Muscle layer of colon (tissue), 2 donors: ENCODE measurements around the gene MYPN.
"Not testable (repeated sequence)": the region's sequence is repeated elsewhere in the genome, so short reads cannot be mapped to it uniquely, and the experiment has no call there.

ENCODE experiments used
- H3K27ac ChIP-seq: one replicate; pipeline ENCODE4 v1.7.0; 2013; ENCODE audit warnings: low read depth, mild to moderate bottlenecking, low read length, moderate library complexity
- H3K27me3 ChIP-seq, 2 donors: one replicate each; pipeline ENCODE4 v1.7.0; 2013; ENCODE audit warnings: low read length in 2 of 2, mild to moderate bottlenecking in 2 of 2; ENCODE audit not compliant: insufficient read depth in 2 of 2, control insufficient read depth in 1 of 2
- H3K36me3 ChIP-seq: one replicate; pipeline ENCODE4 v1.7.0; 2013; ENCODE audit warnings: mild to moderate bottlenecking, low read length; ENCODE audit not compliant: insufficient read depth
- H3K4me1 ChIP-seq: one replicate; pipeline ENCODE4 v1.7.0; 2013; ENCODE audit warnings: mild to moderate bottlenecking, low read length; ENCODE audit not compliant: insufficient read depth
- H3K4me3 ChIP-seq, 2 donors: one replicate each; pipeline ENCODE4 v1.7.0; 2013; ENCODE audit warnings: low read length in 2 of 2, low read depth in 1 of 2, mild to moderate bottlenecking in 1 of 2, moderate library complexity in 1 of 2
- H3K9ac ChIP-seq: one replicate; pipeline ENCODE4 v1.7.0; 2013; ENCODE audit warnings: low read length
- H3K9me3 ChIP-seq: one replicate; pipeline ENCODE4 v1.7.0; 2013; ENCODE audit warnings: mild to moderate bottlenecking, low read length
- donor health status: abdominal sarcoma.
- donor health status: Adenocarcinoma of cecum.

The MYPN gene

GRCh38 chr10:68176797-68177196, 67.5 kb downstream of the MYPN start:
- Histone ChIP-seq H3K27me3 (no peaks in the 10 kb centered on the region), H3K9me3 (no peaks in the 10 kb centered on the region), H3K36me3 (no peaks in the 10 kb centered on the region), H3K4me1 (no peaks in the 10 kb centered on the region), H3K9ac (no peak overlapping the region), H3K27ac (no peak overlapping the region), H3K4me3 (no peak overlapping the region)

- Histone ChIP-seq H3K4me3 (no peak overlapping the region), H3K27ac (no peak overlapping the region), H3K4me1 (no peaks in the 10 kb centered on the region), H3K9ac (no peak overlapping the region), H3K9me3 (no peaks in the 10 kb centered on the region), H3K36me3 (no peaks in the 10 kb centered on the region), H3K27me3 (no peaks in the 10 kb centered on the region)
Observed at GRCh38 chr10:68178592-68178991, 69.3 kb downstream of the MYPN start.

DNA sequence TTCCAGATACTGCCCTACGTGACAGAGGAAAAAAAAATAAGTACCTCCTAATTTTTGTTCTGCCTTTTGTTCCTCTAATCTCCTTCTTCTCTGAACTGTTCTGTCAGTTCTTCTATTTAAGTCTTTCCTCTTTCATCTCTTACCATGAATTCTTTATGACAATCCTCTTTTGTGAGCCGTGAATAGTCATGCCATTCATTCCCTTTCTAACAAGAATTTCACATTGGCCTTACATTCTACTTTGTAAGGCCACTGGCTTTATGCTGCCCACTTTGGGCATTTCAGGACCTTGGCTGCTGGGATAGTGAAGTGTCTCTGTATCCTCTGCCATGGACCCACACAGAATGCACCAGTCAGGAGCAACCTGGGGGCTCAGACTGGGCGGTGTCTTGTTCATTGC, 69.7 kb downstream of the MYPN start:
- H3K9ac ChIP-seq = no peak overlapping the region
- no peak overlapping the region for H3K27ac ChIP-seq
- no peaks in the 10 kb centered on the region for H3K9me3 ChIP-seq
- no peaks in the 10 kb centered on the region for H3K27me3 ChIP-seq
- H3K4me3 ChIP-seq = no peak overlapping the region
- no peaks in the 10 kb centered on the region for H3K4me1 ChIP-seq
- H3K36me3 ChIP-seq = no peaks in the 10 kb centered on the region

- Histone ChIP-seq H3K4me1 (no peaks in the 10 kb centered on the region), H3K9ac (no peak overlapping the region), H3K4me3 (no peak overlapping the region), H3K27me3 (no peaks in the 10 kb centered on the region), H3K36me3 (no peaks in the 10 kb centered on the region), H3K27ac (no peak overlapping the region), H3K9me3 (no peaks in the 10 kb centered on the region)
Observed at GRCh38 chr10:68180490-68180889, 71.2 kb downstream of the MYPN start.

- Histone ChIP-seq H3K9ac (no peak overlapping the region), H3K27me3 (no peaks in the 10 kb centered on the region), H3K4me1 (no peaks in the 10 kb centered on the region), H3K4me3 (no peak overlapping the region), H3K27ac (no peak overlapping the region), H3K9me3 (no peaks in the 10 kb centered on the region), H3K36me3 (no peaks in the 10 kb centered on the region)
Observed at GRCh38 chr10:68184546-68184945, 75.3 kb downstream of the MYPN start.

GRCh38 chr10:68185085-68185484, 75.8 kb downstream of the MYPN start:
- Histone ChIP-seq H3K36me3 (no peaks in the 10 kb centered on the region), H3K9me3 (no peaks in the 10 kb centered on the region), H3K4me1 (no peaks in the 10 kb centered on the region), H3K27me3 (no peaks in the 10 kb centered on the region), H3K4me3 (no peak overlapping the region), H3K9ac (no peak overlapping the region), H3K27ac (no peak overlapping the region)

DNA sequence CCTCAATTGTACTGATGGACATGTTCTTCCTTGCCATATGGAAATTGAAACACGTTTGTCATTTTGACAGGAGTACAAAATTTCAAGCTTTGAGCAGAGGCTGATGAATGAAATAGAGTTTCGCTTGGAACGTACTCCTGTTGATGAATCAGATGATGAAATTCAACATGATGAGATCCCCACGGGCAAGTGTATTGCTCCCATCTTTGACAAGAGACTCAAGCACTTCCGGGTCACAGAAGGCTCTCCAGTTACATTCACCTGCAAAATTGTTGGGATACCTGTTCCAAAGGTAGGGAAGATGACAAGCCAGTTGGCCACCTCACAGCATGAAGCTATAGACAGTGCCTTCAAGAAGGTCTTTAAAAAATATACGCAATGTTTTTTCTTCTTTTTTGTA, 79.5 kb downstream of the MYPN start:
- no peaks in the 10 kb centered on the region for H3K27me3 ChIP-seq
- no peaks in the 10 kb centered on the region for H3K4me1 ChIP-seq
- H3K4me3 ChIP-seq = no peak overlapping the region
- no peak overlapping the region for H3K9ac ChIP-seq
- no peak overlapping the region for H3K27ac ChIP-seq
- no peaks in the 10 kb centered on the region for H3K36me3 ChIP-seq
- H3K9me3 ChIP-seq = no peaks in the 10 kb centered on the region

DNA sequence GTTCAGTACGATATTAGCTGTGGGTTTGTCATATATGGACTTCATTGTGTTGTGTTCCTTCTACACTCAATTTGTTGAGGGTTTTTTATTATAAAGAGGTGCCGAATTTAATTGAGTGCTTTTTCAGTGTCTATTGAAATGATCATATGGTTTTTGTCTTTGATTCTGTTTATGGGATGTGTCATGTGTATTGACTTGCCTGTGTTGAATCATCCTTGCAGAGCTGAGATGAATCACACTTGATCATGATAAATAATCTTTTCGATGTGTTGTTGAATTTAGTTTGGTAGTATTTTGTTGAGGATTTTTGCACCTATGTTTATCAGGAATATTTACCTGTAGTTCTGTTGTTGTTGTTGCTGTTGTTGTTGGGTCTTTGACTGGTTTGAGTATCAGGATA, 82.8 kb downstream of the MYPN start:
- no peak overlapping the region for H3K4me3 ChIP-seq
- no peak overlapping the region for H3K9ac ChIP-seq
- H3K9me3 ChIP-seq = no peaks in the 10 kb centered on the region
- H3K36me3 ChIP-seq = no peaks in the 10 kb centered on the region
- no peak overlapping the region for H3K27ac ChIP-seq
- H3K27me3 ChIP-seq = no peaks in the 10 kb centered on the region
- no peaks in the 10 kb centered on the region for H3K4me1 ChIP-seq

DNA sequence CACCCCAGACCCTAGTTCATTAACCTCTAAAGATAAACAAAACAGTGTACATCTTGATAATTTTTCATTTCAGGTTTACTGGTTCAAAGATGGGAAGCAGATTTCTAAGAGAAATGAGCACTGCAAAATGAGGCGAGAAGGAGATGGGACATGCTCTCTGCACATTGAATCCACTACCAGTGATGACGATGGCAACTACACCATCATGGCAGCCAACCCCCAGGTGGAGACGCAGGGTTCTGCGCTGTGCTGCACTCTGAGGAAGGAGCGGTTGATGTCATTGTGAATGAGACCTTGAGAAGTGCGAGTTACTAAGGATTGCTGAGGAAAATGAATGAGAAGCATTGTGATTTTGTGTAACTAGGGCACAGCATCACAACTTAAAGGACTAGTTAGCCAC, 85.0 kb downstream of the MYPN start:
- no peaks in the 10 kb centered on the region for H3K36me3 ChIP-seq
- no peak overlapping the region for H3K4me3 ChIP-seq
- no peak overlapping the region for H3K9ac ChIP-seq
- no peaks in the 10 kb centered on the region for H3K9me3 ChIP-seq
- H3K27me3 ChIP-seq = no peaks in the 10 kb centered on the region
- H3K27ac ChIP-seq = no peak overlapping the region
- no peaks in the 10 kb centered on the region for H3K4me1 ChIP-seq

GRCh38 chr10:68195776-68196175, 86.5 kb downstream of the MYPN start:
- not testable (repeated sequence) for H3K9ac ChIP-seq, H3K27me3 ChIP-seq, H3K27ac ChIP-seq, H3K4me3 ChIP-seq, H3K9me3 ChIP-seq, H3K4me1 ChIP-seq, H3K36me3 ChIP-seq

GRCh38 chr10:68196701-68197100, 87.4 kb downstream of the MYPN start:
- no peak overlapping the region for H3K27ac ChIP-seq
- no peak overlapping the region for H3K4me3 ChIP-seq
- no peaks in the 10 kb centered on the region for H3K4me1 ChIP-seq
- H3K9me3 ChIP-seq = no peaks in the 10 kb centered on the region
- no peak overlapping the region for H3K9ac ChIP-seq
- H3K36me3 ChIP-seq = no peaks in the 10 kb centered on the region
- H3K27me3 ChIP-seq = peaks cover 0 to 4% of the 10 kb centered on the region in 2 donors

GRCh38 chr10:68202960-68203353, 93.7 kb downstream of the MYPN start:
- H3K27ac ChIP-seq = no peak overlapping the region
- H3K36me3 ChIP-seq = no peaks in the 10 kb centered on the region
- H3K9me3 ChIP-seq = no peaks in the 10 kb centered on the region
- H3K4me3 ChIP-seq = no peak overlapping the region
- peaks cover 0 to 4% of the 10 kb centered on the region in 2 donors for H3K27me3 ChIP-seq
- no peak overlapping the region for H3K9ac ChIP-seq
- H3K4me1 ChIP-seq = no peaks in the 10 kb centered on the region
